ENCODE measurements around the gene ELP5. TPM values are rescaled to one million over a fixed set of nuclear protein-coding genes. Genes with fewer than 3 reads are reported as not detected.

Gene ELP5
- total and polyA plus RNA-seq, 2 donors (not counting 1 experiment from before 2014, with no cell fraction given), result 48.0 to 69.9 TPM

GRCh38 chr17:7224661-7225111, 27.3 kb upstream of the ELP5 start:
- POLR2A ChIA-PET, result interaction anchor here (1.1 kb wide), 1 partner anchor 10 kb away, joined by 4 read pairs; the partner anchor contains the start of gene DVL2
- H3K9ac ChIP-seq (ENCODE audit: low read length), result no peak overlapping the region
- no peaks in the 10 kb centered on the region for H3K27me3 ChIP-seq (replicated peaks in 1 of 4; ENCODE audit: control extremely low read depth in 1 of 4, control insufficient read depth in 3 of 4, insufficient read depth in 4 of 4, low read length in 3 of 4)
- Mint-ChIP-seq H3K27ac (no peak overlapping the region), H3K4me3 (no peak overlapping the region), H3K27me3 (no peaks in the 10 kb centered on the region), H3K4me1 (peaks cover 14% of the 10 kb centered on the region), H3K9me3 (ENCODE audit: insufficient read depth) (no peaks in the 10 kb centered on the region)
- no peak overlapping the region for H3K4me3 ChIP-seq (ENCODE audit: control extremely low read depth in 1 of 5, extremely low read depth in 1 of 5, insufficient read depth in 1 of 5, low read depth in 2 of 5, low read length in 4 of 5)
- no peak overlapping the region for H2AFZ ChIP-seq (ENCODE audit: insufficient read depth, low read depth, low read length, poor library complexity, severe bottlenecking)
- ATAC-seq (ENCODE audit: low read depth), result no peak
- intact Hi-C loops (cut with micrococcal nuclease), result no loop called here
- no peak for DNase-seq
- no peaks in the 10 kb centered on the region for H3K9me3 ChIP-seq (ENCODE audit: control extremely low read depth in 1 of 3, control insufficient read depth in 2 of 3, insufficient read depth in 1 of 3, low read length in 2 of 3)
- H3K27ac ChIP-seq (ENCODE audit: low read length in 2 of 2), result no peak overlapping the region
- H3K36me3 ChIP-seq (replicated peaks in 1 of 2; ENCODE audit: control extremely low read depth in 1 of 2, control insufficient read depth in 1 of 2, extremely low read depth in 1 of 2, insufficient read depth in 2 of 2, low read length in 1 of 2), result peaks cover 0 to 68% of the 10 kb centered on the region in 2 experiments
- no peaks in the 10 kb centered on the region for H4K20me1 ChIP-seq (ENCODE audit: control insufficient read depth, insufficient read depth, low read length, poor library complexity, severe bottlenecking)
- CTCF ChIA-PET, result no interaction called here
- no peak for TF ChIP-seq EZH2 (IDR thresholded peaks at IDR 0.05; ENCODE audit: borderline replicate concordance, insufficient read depth, low read depth, low read length, poor library complexity, severe bottlenecking)
- TF ChIP-seq, protein P1, sequence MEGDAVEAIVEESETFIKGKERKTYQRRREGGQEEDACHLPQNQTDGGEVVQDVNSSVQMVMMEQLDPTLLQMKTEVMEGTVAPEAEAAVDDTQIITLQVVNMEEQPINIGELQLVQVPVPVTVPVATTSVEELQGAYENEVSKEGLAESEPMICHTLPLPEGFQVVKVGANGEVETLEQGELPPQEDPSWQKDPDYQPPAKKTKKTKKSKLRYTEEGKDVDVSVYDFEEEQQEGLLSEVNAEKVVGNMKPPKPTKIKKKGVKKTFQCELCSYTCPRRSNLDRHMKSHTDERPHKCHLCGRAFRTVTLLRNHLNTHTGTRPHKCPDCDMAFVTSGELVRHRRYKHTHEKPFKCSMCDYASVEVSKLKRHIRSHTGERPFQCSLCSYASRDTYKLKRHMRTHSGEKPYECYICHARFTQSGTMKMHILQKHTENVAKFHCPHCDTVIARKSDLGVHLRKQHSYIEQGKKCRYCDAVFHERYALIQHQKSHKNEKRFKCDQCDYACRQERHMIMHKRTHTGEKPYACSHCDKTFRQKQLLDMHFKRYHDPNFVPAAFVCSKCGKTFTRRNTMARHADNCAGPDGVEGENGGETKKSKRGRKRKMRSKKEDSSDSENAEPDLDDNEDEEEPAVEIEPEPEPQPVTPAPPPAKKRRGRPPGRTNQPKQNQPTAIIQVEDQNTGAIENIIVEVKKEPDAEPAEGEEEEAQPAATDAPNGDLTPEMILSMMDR (IDR thresholded peaks at IDR 0.05), result no peak
- WGBS (ENCODE audit: insufficient coverage), result 95% methylated on average over 14 of the region's 15 CpGs
- peaks cover 7 to 13% of the 10 kb centered on the region in 2 donors for H3K4me1 ChIP-seq (ENCODE audit: control insufficient read depth in 2 of 2, insufficient read depth in 2 of 2, low read length in 2 of 2)
- no peaks in the 10 kb centered on the region for H3K79me2 ChIP-seq (ENCODE audit: control insufficient read depth, insufficient read depth, low read length)
- no peak overlapping the region for H3K4me2 ChIP-seq (replicated peaks; ENCODE audit: low read depth, low read length, poor library complexity, severe bottlenecking)

DNA sequence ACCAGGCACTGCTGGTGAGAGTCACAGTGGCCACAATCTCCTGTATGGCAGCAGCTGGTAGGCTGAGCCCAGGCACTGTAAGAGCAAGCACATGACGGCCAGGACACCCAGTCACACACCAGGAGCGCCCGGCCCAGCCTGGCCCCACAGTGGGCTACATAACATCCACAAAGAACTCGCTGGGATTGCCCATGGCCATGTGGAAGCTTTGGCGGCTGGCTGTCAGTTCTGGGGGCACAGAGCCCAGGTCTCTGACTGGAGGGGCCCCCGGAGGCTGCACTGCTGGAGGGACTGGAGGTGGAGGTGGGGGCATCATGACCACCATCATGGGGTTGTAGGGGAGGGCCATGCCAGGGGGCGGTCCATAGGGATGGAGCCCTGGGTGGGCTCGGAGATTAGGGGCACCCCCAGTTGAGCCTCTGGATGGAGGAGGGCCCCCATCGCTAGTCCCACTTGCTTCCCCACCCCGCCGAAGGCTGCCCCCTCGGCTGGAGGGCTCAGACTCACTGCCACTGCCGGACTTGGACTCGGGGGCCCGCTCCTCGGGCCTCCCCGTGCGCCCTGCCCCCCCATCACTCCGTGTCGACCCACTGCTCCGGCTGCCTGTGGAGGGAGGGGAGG, 26.2 kb upstream of the ELP5 start:
- CTCF ChIA-PET, result interaction anchor here (0.5 kb wide), 1 partner anchor 70 kb away, joined by 4 read pairs; no protein-coding TSS in a partner anchor
- H2AFZ ChIP-seq (ENCODE audit: insufficient read depth, low read depth, low read length, poor library complexity, severe bottlenecking), result no peak overlapping the region
- DNase-seq (no peak), ATAC-seq (ENCODE audit: low read depth) (no peak)
- H3K27me3 ChIP-seq (replicated peaks in 1 of 4; ENCODE audit: control extremely low read depth in 1 of 4, control insufficient read depth in 3 of 4, insufficient read depth in 4 of 4, low read length in 3 of 4), result no peaks in the 10 kb centered on the region
- Mint-ChIP-seq H3K9me3 (ENCODE audit: insufficient read depth) (no peaks in the 10 kb centered on the region), H3K27me3 (no peaks in the 10 kb centered on the region), H3K27ac (no peak overlapping the region), H3K4me3 (no peak overlapping the region), H3K4me1 (peaks cover 7% of the 10 kb centered on the region)
- TF ChIP-seq EZH2 (IDR thresholded peaks at IDR 0.05; ENCODE audit: borderline replicate concordance, insufficient read depth, low read depth, low read length, poor library complexity, severe bottlenecking), result no peak
- TF ChIP-seq, protein P1 (IDR thresholded peaks at IDR 0.05), result no peak
- POLR2A ChIA-PET, result interaction anchor here (0.6 kb wide), 1 partner anchor 12 kb away, joined by 3 read pairs; no protein-coding TSS in a partner anchor
- WGBS (ENCODE audit: insufficient coverage), result 96% methylated on average over 9 of the region's 21 CpGs
- no peak overlapping the region for H3K4me2 ChIP-seq (replicated peaks; ENCODE audit: low read depth, low read length, poor library complexity, severe bottlenecking)
- intact Hi-C loops (cut with micrococcal nuclease), result no loop called here
- H4K20me1 ChIP-seq (ENCODE audit: control insufficient read depth, insufficient read depth, low read length, poor library complexity, severe bottlenecking), result no peaks in the 10 kb centered on the region
- no peaks in the 10 kb centered on the region for H3K9me3 ChIP-seq (ENCODE audit: control extremely low read depth in 1 of 3, control insufficient read depth in 2 of 3, insufficient read depth in 1 of 3, low read length in 2 of 3)
- peaks cover under 1 to 5% of the 10 kb centered on the region in 2 donors for H3K4me1 ChIP-seq (ENCODE audit: control insufficient read depth in 2 of 2, insufficient read depth in 2 of 2, low read length in 2 of 2)
- no peak overlapping the region for H3K27ac ChIP-seq (ENCODE audit: low read length in 2 of 2)
- peaks cover 11% of the 10 kb centered on the region for H3K79me2 ChIP-seq (ENCODE audit: control insufficient read depth, insufficient read depth, low read length)
- no peak overlapping the region for H3K4me3 ChIP-seq (ENCODE audit: control extremely low read depth in 1 of 5, extremely low read depth in 1 of 5, insufficient read depth in 1 of 5, low read depth in 2 of 5, low read length in 4 of 5)
- no peak overlapping the region for H3K9ac ChIP-seq (ENCODE audit: low read length)
- H3K36me3 ChIP-seq (replicated peaks in 1 of 2; ENCODE audit: control extremely low read depth in 1 of 2, control insufficient read depth in 1 of 2, extremely low read depth in 1 of 2, insufficient read depth in 2 of 2, low read length in 1 of 2), result peaks cover 0 to 78% of the 10 kb centered on the region in 2 experiments

Measured in B cell (primary cell).